MM.1S (cell line): ENCODE measurements around the gene GLB1L2.

Experiments used
- DNase-seq: peaks from one replicate; pipeline ENCODE4 v3.0.0-alpha.2; 2015
- H2AFZ ChIP-seq: fragments of 300-600 bp; sonication (generic); 2 replicates; pipeline ENCODE4 v1.6.0; 2016; ENCODE audit warnings: antibody characterized with exemption, low read length
- H3F3A ChIP-seq: fragments of 300-600 bp; sonication (generic); 2 replicates; pipeline ENCODE4 v1.6.1; 2016; ENCODE audit warnings: mild to moderate bottlenecking, antibody characterized with exemption, low read length, moderate library complexity, mixed read lengths; ENCODE audit not compliant: insufficient read depth
- H3K27ac ChIP-seq: fragments of 300-600 bp; sonication (generic); 2 replicates; pipeline ENCODE4 v1.5.1; 2016; ENCODE audit warnings: mild to moderate bottlenecking, low read length
- H3K27me3 ChIP-seq: fragments of 300-600 bp; sonication (generic); replicated peaks from 2 replicates; pipeline ENCODE4 v1.6.0; 2016; ENCODE audit warnings: low read length; ENCODE audit not compliant: insufficient read depth
- H3K36me3 ChIP-seq: fragments of 300-600 bp; sonication (generic); replicated peaks from 2 replicates; pipeline ENCODE4 v1.6.1; 2016; ENCODE audit warnings: mild to moderate bottlenecking, low read length, mixed read lengths; ENCODE audit not compliant: insufficient read depth
- H3K4me1 ChIP-seq: fragments of 300-600 bp; sonication (generic); 2 replicates; pipeline ENCODE4 v1.6.1; 2016; ENCODE audit warnings: low read length, mixed read lengths
- H3K4me2 ChIP-seq: fragments of 300-600 bp; sonication (generic); 2 replicates; pipeline ENCODE4 v1.6.0; 2016; ENCODE audit warnings: low read depth, low read length
- H3K4me3 ChIP-seq: fragments of 300-600 bp; sonication (generic); 2 replicates; pipeline ENCODE4 v1.5.1; 2016; ENCODE audit warnings: low read length, mixed read lengths
- H3K79me2 ChIP-seq: fragments of 300-600 bp; sonication (generic); 2 replicates; pipeline ENCODE4 v1.6.1; 2016; ENCODE audit warnings: mixed run types, low read length, mixed read lengths
- H3K9ac ChIP-seq: fragments of 300-600 bp; sonication (generic); 2 replicates; pipeline ENCODE4 v1.6.1; 2016; ENCODE audit warnings: low read length, mixed read lengths
- H3K9me2 ChIP-seq: fragments of 300-600 bp; sonication (generic); replicated peaks from 2 replicates; pipeline ENCODE4 v1.6.1; 2016; ENCODE audit warnings: mild to moderate bottlenecking, low read length, mixed read lengths; ENCODE audit not compliant: insufficient read depth
- H3K9me3 ChIP-seq: fragments of 300-600 bp; sonication (generic); replicated peaks from 2 replicates; pipeline ENCODE4 v1.6.1; 2016; ENCODE audit warnings: mild to moderate bottlenecking, low read length, mixed read lengths; ENCODE audit not compliant: insufficient read depth
- H4K20me1 ChIP-seq: fragments of 300-600 bp; sonication (generic); 2 replicates; pipeline ENCODE4 v1.6.1; 2016; ENCODE audit warnings: mild to moderate bottlenecking, low read length, moderate library complexity, mixed read lengths; ENCODE audit not compliant: insufficient read depth
- CTCF ChIP-seq: fragments of 300-600 bp; sonication (generic); IDR thresholded peaks from 2 replicates; pipeline ENCODE4 v1.5.1; 2016; ENCODE audit warnings: antibody characterized with exemption, low read length, mixed read lengths
- EZH2 ChIP-seq: fragments of 300-600 bp; sonication (generic); optimal IDR thresholded peaks from 2 replicates; pipeline ENCODE3; 2017; ENCODE audit warnings: low read depth, mild to moderate bottlenecking, antibody characterized with exemption, low read length, mixed read lengths
- EZH2phosphoT487 ChIP-seq: fragments of 300-600 bp; sonication (generic); IDR thresholded peaks from 2 replicates; pipeline ENCODE4 v1.6.1; 2018; ENCODE audit warnings: antibody characterized with exemption, low read length

GLB1L2 gene

GRCh38 chr11:134398644-134399292, 67.0 kb downstream of the GLB1L2 start:
- H2AFZ ChIP-seq, result no peak overlapping the region
- no peaks in the 10 kb centered on the region for H3K79me2 ChIP-seq
- no peaks in the 10 kb centered on the region for H3K4me1 ChIP-seq
- H3F3A ChIP-seq, result no peaks in the 10 kb centered on the region
- no peak overlapping the region for H3K9ac ChIP-seq
- H3K9me2 ChIP-seq, result no peaks in the 10 kb centered on the region
- no peaks in the 10 kb centered on the region for H3K36me3 ChIP-seq
- no peaks in the 10 kb centered on the region for H3K27me3 ChIP-seq
- H4K20me1 ChIP-seq, result no peaks in the 10 kb centered on the region
- H3K4me3 ChIP-seq, result no peak overlapping the region
- no peak overlapping the region for H3K4me2 ChIP-seq
- TF ChIP-seq EZH2phosphoT487, result no peak
- no peak for TF ChIP-seq CTCF
- no peak for TF ChIP-seq EZH2
- no peak overlapping the region for H3K27ac ChIP-seq
- no peak for DNase-seq
- H3K9me3 ChIP-seq, result no peaks in the 10 kb centered on the region

DNA sequence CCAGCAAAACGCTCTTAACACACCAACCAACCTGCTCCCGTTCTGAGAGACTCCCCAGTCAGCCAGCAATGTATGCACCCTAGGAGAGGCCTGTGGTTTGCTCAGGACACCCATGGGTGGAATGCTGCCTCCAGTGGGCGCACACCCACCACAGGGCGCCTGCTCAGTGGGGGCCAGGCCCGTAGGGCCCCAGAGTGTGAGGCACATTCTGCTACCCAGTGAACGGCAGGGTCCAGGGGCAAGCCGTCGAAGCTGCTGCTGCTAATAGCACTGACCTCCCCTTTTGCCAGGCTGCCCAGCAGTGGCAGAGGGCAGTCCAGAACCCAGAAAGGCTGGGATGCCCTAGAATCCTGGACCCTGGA, 67.5 kb downstream of the GLB1L2 start:
- H3F3A ChIP-seq, result no peaks in the 10 kb centered on the region
- no peaks in the 10 kb centered on the region for H4K20me1 ChIP-seq
- no peaks in the 10 kb centered on the region for H3K9me2 ChIP-seq
- H3K36me3 ChIP-seq, result no peaks in the 10 kb centered on the region
- TF ChIP-seq EZH2phosphoT487, result no peak
- TF ChIP-seq CTCF, result no peak
- no peak for TF ChIP-seq EZH2
- no peak for DNase-seq
- H3K79me2 ChIP-seq, result no peaks in the 10 kb centered on the region
- H3K27me3 ChIP-seq, result no peaks in the 10 kb centered on the region
- H3K27ac ChIP-seq, result no peak overlapping the region
- no peak overlapping the region for H2AFZ ChIP-seq
- H3K4me1 ChIP-seq, result no peaks in the 10 kb centered on the region
- no peak overlapping the region for H3K9ac ChIP-seq
- H3K4me3 ChIP-seq, result no peak overlapping the region
- H3K4me2 ChIP-seq, result no peak overlapping the region
- no peaks in the 10 kb centered on the region for H3K9me3 ChIP-seq

DNA sequence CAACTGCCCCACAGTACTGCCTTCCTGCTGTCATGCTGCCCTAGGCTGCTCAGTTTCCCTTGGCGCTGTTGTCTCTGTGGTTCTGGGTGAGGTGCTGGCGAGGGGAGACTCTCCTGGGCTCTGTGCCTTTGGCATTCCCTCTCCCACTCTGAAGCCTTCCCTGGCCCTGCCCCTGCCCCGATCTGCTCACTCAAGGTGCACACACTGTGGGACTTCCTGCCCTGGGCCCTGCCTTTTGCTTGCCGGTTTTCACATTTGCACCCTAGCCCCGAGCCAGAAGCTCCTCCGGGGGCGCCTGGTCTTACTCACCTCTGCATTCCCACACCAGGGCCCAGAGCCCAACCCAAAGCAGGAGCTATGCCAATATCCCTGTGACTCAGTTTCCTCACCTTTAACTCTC, 68.2 kb downstream of the GLB1L2 start:
- Histone ChIP-seq H4K20me1 (no peaks in the 10 kb centered on the region), H3K36me3 (no peaks in the 10 kb centered on the region)

More for the DNA sequence above, 68.2 kb downstream of the GLB1L2 start:
- H3K4me2 ChIP-seq, result no peak overlapping the region
- no peak overlapping the region for H3K9ac ChIP-seq
- H3K79me2 ChIP-seq, result no peaks in the 10 kb centered on the region
- H3F3A ChIP-seq, result no peaks in the 10 kb centered on the region
- H3K9me3 ChIP-seq, result no peaks in the 10 kb centered on the region
- no peak overlapping the region for H2AFZ ChIP-seq
- H3K4me3 ChIP-seq, result no peak overlapping the region
- no peak for DNase-seq
- no peak overlapping the region for H3K27ac ChIP-seq
- H3K9me2 ChIP-seq, result no peaks in the 10 kb centered on the region
- H3K27me3 ChIP-seq, result no peaks in the 10 kb centered on the region
- no peaks in the 10 kb centered on the region for H3K4me1 ChIP-seq
- TF ChIP-seq EZH2, result no peak
- no peak for TF ChIP-seq CTCF
- TF ChIP-seq EZH2phosphoT487, result no peak
